GM23248 (cell line): Measurements from ENCODE around the gene KRTAP10-9. TPM values are rescaled to one million over a fixed set of nuclear protein-coding genes. Genes with fewer than 3 reads are reported as not detected.
"Not testable (repeated sequence)": the region's sequence is repeated elsewhere in the genome, so short reads cannot be mapped to it uniquely, and the experiment has no call there.

Source experiments
- DNase-seq: peaks from one replicate; pipeline ENCODE4 v3.0.0-alpha.2; 2015
- H2AFZ ChIP-seq: fragments of 200-600 bp; sonication (generic); 2 replicates; pipeline ENCODE4 v1.6.1; 2016; ENCODE audit warnings: antibody characterized with exemption
- H3F3A ChIP-seq: fragments of 200-600 bp; sonication (generic); 2 replicates; pipeline ENCODE4 v1.6.1; 2016; ENCODE audit warnings: mild to moderate bottlenecking, antibody characterized with exemption, mixed run types; ENCODE audit not compliant: insufficient read depth
- H3K27ac ChIP-seq: fragments of 200-600 bp; sonication (generic); 2 replicates; pipeline ENCODE4 v1.5.1; 2016; ENCODE audit warnings: mild to moderate bottlenecking
- H3K27me3 ChIP-seq: fragments of 200-600 bp; sonication (generic); replicated peaks from 2 replicates; pipeline ENCODE4 v1.6.1; 2016; ENCODE audit warnings: mild to moderate bottlenecking; ENCODE audit not compliant: insufficient read depth
- H3K36me3 ChIP-seq: fragments of 200-600 bp; sonication (generic); 2 replicates; pipeline ENCODE4 v1.6.1; 2016; ENCODE audit warnings: low read depth, mild to moderate bottlenecking
- H3K4me1 ChIP-seq: fragments of 200-600 bp; sonication (generic); 2 replicates; pipeline ENCODE4 v1.6.1; 2016; ENCODE audit warnings: mild to moderate bottlenecking; ENCODE audit not compliant: insufficient read depth
- H3K4me2 ChIP-seq: fragments of 200-600 bp; sonication (generic); one replicate; pipeline ENCODE4 v1.6.1; 2016; ENCODE audit warnings: mild to moderate bottlenecking; ENCODE audit not compliant: unreplicated experiment
- H3K4me3 ChIP-seq: fragments of 200-600 bp; sonication (generic); 2 replicates; pipeline ENCODE4 v1.5.1; 2016; ENCODE audit warnings: mild to moderate bottlenecking
- H3K79me2 ChIP-seq: fragments of 200-600 bp; sonication (generic); 2 replicates; pipeline ENCODE4 v1.6.1; 2016; ENCODE audit warnings: mild to moderate bottlenecking; ENCODE audit not compliant: insufficient read depth
- H3K9ac ChIP-seq: fragments of 200-600 bp; sonication (generic); 2 replicates; pipeline ENCODE4 v1.6.1; 2016; ENCODE audit warnings: mild to moderate bottlenecking
- H3K9me2 ChIP-seq: fragments of 200-600 bp; sonication (generic); 2 replicates; pipeline ENCODE4 v1.6.1; 2016; ENCODE audit warnings: mixed run types, mild to moderate bottlenecking, moderate library complexity; ENCODE audit not compliant: insufficient read depth
- H3K9me3 ChIP-seq: fragments of 200-600 bp; sonication (generic); one replicate; pipeline ENCODE4 v1.6.1; 2017; ENCODE audit warnings: low read depth
- H4K20me1 ChIP-seq: fragments of 200-600 bp; sonication (generic); 2 replicates; pipeline ENCODE4 v1.6.0; 2016; ENCODE audit not compliant: insufficient read depth
- EZH2 ChIP-seq: fragments of 200-600 bp; sonication (generic); IDR thresholded peaks from 2 replicates; pipeline ENCODE4 v1.6.1; 2018; ENCODE audit warnings: antibody characterized with exemption, mild to moderate bottlenecking; ENCODE audit not compliant: insufficient read depth, poor library complexity, severe bottlenecking
- EZH2phosphoT487 ChIP-seq: fragments of 200-600 bp; sonication (generic); IDR thresholded peaks from 2 replicates; pipeline ENCODE4 v1.6.1; 2018; ENCODE audit warnings: antibody characterized with exemption, moderate library complexity, mild to moderate bottlenecking, low read depth; ENCODE audit not compliant: insufficient read depth
- WGBS, 2 experiments: methylation state at CpG; one replicate each; pipeline ENCODE4 v1.1.6; 2015 to 2017; ENCODE audit warnings: low lambda C conversion rate in 2 of 2, low coverage in 1 of 2; ENCODE audit errors: missing lambda C conversion rate in 2 of 2; 5-methylcytosine and 5-hydroxymethylcytosine counted together
- in situ Hi-C: fragments of 300-500 bp; cut with MboI; formaldehyde crosslinking; loops from 2 replicates; pipeline ENCODE4 v1.15.0; 2020
- polyA plus RNA-seq: library from polyadenylated mRNA; unstranded; fragments of >200 nt; fragmentation: Nextera tagmentation; extraction: Ambion mirVana; gene quantifications from 2 replicates; pipeline ENCODE4 v1.2.1, GENCODE V29; 2016
- total RNA-seq: library from RNA; depleted of rRNA; stranded (reverse); fragments of >200 nt; shearing (Covaris generic); gene quantifications from 2 replicates; pipeline ENCODE4 v1.2.3, GENCODE V29; 2014

Gene KRTAP10-9
- total and polyA plus RNA-seq, 2 experiments from 2014 or later, result not detected

- Histone ChIP-seq H3K79me2 (no peaks in the 10 kb centered on the region), H3K9me2 (no peaks in the 10 kb centered on the region), H3K4me2 (no peak overlapping the region), H3K4me1 (no peaks in the 10 kb centered on the region), H3K27me3 (0 out of 2 replicates have a peak, but pooled peaks cover 6% of the 10 kb centered on the region), H2AFZ (no peak overlapping the region), H3K27ac (no peak overlapping the region), H3K9ac (no peak overlapping the region), H3K4me3 (no peak overlapping the region), H3F3A (no peaks in the 10 kb centered on the region), H3K9me3 (no peaks in the 10 kb centered on the region), H3K36me3 (no peaks in the 10 kb centered on the region), H4K20me1 (no peaks in the 10 kb centered on the region)
- no peak for TF ChIP-seq EZH2
- no peak for TF ChIP-seq EZH2phosphoT487
- 37 to 39% methylated on average over 4 of the region's 4 CpGs for WGBS, 2 experiments
- in situ Hi-C loops, result no loop called here
- no peak for DNase-seq
Measured at GRCh38 chr21:44606495-44606894, 20.4 kb upstream of the KRTAP10-9 start.

DNA sequence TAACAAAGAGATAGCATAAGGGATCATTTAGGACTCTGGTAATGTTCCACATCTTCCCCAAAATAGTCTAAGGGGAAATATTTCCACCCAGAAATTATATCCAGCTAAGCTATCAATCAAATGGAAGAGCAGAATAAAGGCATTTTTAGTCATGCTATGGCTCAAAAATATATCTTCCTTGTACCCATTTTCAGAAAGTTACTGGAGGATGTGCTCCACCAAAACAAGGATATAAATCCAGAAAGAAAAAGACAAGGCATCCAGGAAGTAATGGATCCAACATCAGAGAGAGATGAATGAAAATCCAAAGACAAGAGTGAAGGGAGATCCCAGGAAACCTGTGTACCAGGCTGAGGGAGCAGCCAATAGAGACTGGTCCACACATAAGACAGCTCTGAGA, 17.7 kb upstream of the KRTAP10-9 start:
- Histone ChIP-seq H3K4me3 (no peak overlapping the region), H3K9ac (no peak overlapping the region), H3K4me2 (no peak overlapping the region), H3K9me3 (no peaks in the 10 kb centered on the region), H4K20me1 (no peaks in the 10 kb centered on the region), H3K9me2 (no peaks in the 10 kb centered on the region), H3K27me3 (0 out of 2 replicates have a peak, but pooled peaks cover 4% of the 10 kb centered on the region), H2AFZ (no peak overlapping the region), H3F3A (no peaks in the 10 kb centered on the region), H3K36me3 (no peaks in the 10 kb centered on the region), H3K4me1 (no peaks in the 10 kb centered on the region), H3K27ac (no peak overlapping the region), H3K79me2 (no peaks in the 10 kb centered on the region)
- no peak for DNase-seq
- TF ChIP-seq EZH2 (no peak), EZH2phosphoT487 (no peak)
- in situ Hi-C loops, result no loop called here

DNA sequence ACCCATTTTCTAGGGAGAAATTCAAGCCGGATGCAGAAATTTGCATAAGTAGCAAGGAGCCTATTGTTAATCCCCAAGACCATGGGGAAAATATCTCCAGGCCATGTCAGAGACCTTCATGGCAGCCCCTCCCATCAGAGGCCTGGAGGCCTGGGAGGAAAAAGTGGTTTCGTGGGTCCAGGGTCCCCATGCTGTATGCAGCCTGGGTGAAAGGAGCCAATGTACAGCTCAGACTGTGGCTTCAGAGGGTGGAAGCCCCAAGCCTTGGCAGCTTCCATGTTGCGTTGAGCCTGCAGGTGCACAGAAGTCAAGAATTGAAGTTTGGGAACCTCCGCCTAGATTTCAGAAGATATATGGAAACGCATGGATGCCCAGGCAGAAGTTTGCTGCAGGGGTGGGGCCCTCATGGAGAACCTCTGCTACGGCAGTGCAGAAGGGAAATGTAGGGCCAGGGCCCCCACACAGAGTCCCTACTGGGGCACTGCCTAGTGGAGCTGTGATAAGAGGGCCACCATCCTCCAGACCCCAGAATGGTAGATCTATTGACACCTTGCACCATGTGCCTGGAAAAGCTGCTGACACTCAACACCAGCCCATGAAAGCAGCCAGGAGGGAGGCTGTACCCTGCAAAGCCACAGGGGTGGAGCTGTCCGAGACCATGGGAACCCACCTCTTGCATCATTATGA, 16.6 kb upstream of the KRTAP10-9 start:
- H3K4me1 ChIP-seq, H3K27me3 ChIP-seq, H3K4me3 ChIP-seq, H2AFZ ChIP-seq, in situ Hi-C loops, H3K9me2 ChIP-seq, H3K9me3 ChIP-seq, H3F3A ChIP-seq, H3K27ac ChIP-seq, DNase-seq, H3K4me2 ChIP-seq, H3K9ac ChIP-seq, H3K36me3 ChIP-seq, H4K20me1 ChIP-seq, H3K79me2 ChIP-seq: not testable (repeated sequence)
- WGBS, 2 experiments, result 26 to 43% methylated on average over 7 of the region's 7 CpGs

- in situ Hi-C loops, result no loop called here
- Histone ChIP-seq H3K36me3 (no peaks in the 10 kb centered on the region), H3K9me2 (no peaks in the 10 kb centered on the region)
Measured at GRCh38 chr21:44611551-44611950, 15.3 kb upstream of the KRTAP10-9 start.

DNA sequence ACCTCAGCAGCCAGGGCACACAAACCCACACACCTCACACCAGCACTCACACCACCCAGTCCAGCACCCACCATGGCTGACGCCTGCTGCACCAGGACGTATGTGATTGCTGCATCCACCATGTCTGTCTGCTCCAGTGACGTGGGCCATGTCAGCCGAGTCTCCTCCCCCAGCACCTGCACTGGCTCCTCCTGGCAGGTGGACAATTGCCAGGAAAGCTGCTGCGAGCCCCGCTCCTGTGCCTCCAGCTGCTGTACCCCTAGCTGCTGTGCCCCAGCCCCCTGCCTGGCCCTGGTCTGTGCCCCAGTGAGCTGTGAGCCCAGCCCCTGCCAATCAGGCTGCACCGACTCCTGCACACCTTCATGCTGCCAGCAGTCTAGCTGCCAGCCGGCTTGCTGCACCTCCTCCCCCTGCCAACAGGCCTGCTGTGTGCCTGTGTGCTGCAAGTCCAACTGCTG, 14.8 kb upstream of the KRTAP10-9 start, which contains the start of gene KRTAP10-8:
TSS of gene KRTAP10-8 (plus strand) at position 51 of the 458 bp plus-strand sequence. CDS start at position 73, 22 bp downstream.
- 46 to 56% methylated on average over 8 of the region's 8 CpGs for WGBS, 2 experiments
- TF ChIP-seq EZH2 (no peak), EZH2phosphoT487 (no peak)
- in situ Hi-C loops, result no loop called here

More at GRCh38 chr21:44611551-44611950, 15.3 kb upstream of the KRTAP10-9 start:
- Histone ChIP-seq H3K79me2 (no peaks in the 10 kb centered on the region), H2AFZ (no peak overlapping the region), H3K4me2 (no peak overlapping the region), H3K27ac (no peak overlapping the region), H3K4me3 (no peak overlapping the region), H3F3A (no peaks in the 10 kb centered on the region), H4K20me1 (no peaks in the 10 kb centered on the region), H3K4me1 (no peaks in the 10 kb centered on the region), H3K27me3 (no peaks in the 10 kb centered on the region), H3K9ac (no peak overlapping the region), H3K9me3 (no peaks in the 10 kb centered on the region)
- TF ChIP-seq EZH2, result no peak
- no peak for TF ChIP-seq EZH2phosphoT487
- DNase-seq, result no peak
- WGBS, 2 experiments, result 29 to 39% methylated on average over 4 of the region's 4 CpGs

More for the DNA sequence above, 14.8 kb upstream of the KRTAP10-9 start, which contains the start of gene KRTAP10-8:
- no peak within 1 kb of the TSS for H3K4me3 ChIP-seq
- no peaks in the 10 kb centered on the region for H3K27me3 ChIP-seq
- no peaks in the 10 kb centered on the region for H3K4me1 ChIP-seq
- no peaks in the 10 kb centered on the region for H3K9me2 ChIP-seq
- H2AFZ ChIP-seq, result no peak within 1 kb of the TSS
- H3K36me3 ChIP-seq, result no peaks in the 10 kb centered on the region
- no peak within 1 kb of the TSS for H3K4me2 ChIP-seq
- H3K27ac ChIP-seq, result no peak within 1 kb of the TSS
- no peak for DNase-seq
- H3K9me3 ChIP-seq, result no peaks in the 10 kb centered on the region
- H4K20me1 ChIP-seq, result no peaks in the 10 kb centered on the region
- no peaks in the 10 kb centered on the region for H3F3A ChIP-seq
- H3K9ac ChIP-seq, result no peak within 1 kb of the TSS
- H3K79me2 ChIP-seq, result no peaks in the 10 kb centered on the region
